OCI-LY3 (cell line): ENCODE data around the gene NSD1.

ENCODE experiments used
- H2AFZ ChIP-seq: fragments of 200-600, 300-600 bp; shearing (Covaris generic); 2 replicates; pipeline ENCODE4 v1.6.0; 2014; ENCODE audit warnings: antibody characterized with exemption, low read depth, low read length
- H3K27ac ChIP-seq: fragments of 200-600, 300-600 bp; sonication (generic); 2 replicates; pipeline ENCODE4 v1.5.1; 2014; ENCODE audit warnings: mild to moderate bottlenecking, low read length, moderate library complexity, mixed read lengths
- H3K27me3 ChIP-seq: fragments of 200-600, 300-600 bp; sonication (generic); 2 replicates; pipeline ENCODE4 v1.6.1; 2014; ENCODE audit warnings: low read depth, low read length, mixed read lengths
- H3K36me3 ChIP-seq: fragments of 200-600, 300-600 bp; sonication (generic); replicated peaks from 2 replicates; pipeline ENCODE3; 2014; ENCODE audit warnings: low read depth, low read length, mixed read lengths
- H3K4me1 ChIP-seq: fragments of 300-600, 200-600 bp; sonication (generic); 2 replicates; pipeline ENCODE4 v1.6.1; 2014; ENCODE audit warnings: low read length, mixed read lengths
- H3K4me2 ChIP-seq: fragments of 200-600, 300-600 bp; sonication (generic); 2 replicates; pipeline ENCODE4 v1.6.1; 2014; ENCODE audit warnings: low read length, mixed read lengths
- H3K4me3 ChIP-seq: fragments of 300-600, 200-600 bp; sonication (generic); 2 replicates; pipeline ENCODE4 v1.5.1; 2014; ENCODE audit warnings: antibody characterized with exemption, mild to moderate bottlenecking, low read length, moderate library complexity
- H3K79me2 ChIP-seq: fragments of 300-600, 200-600 bp; shearing (Covaris generic); 2 replicates; pipeline ENCODE4 v1.6.1; 2014; ENCODE audit warnings: mild to moderate bottlenecking, low read length, mixed read lengths
- H3K9ac ChIP-seq: fragments of 300-600, 200-600 bp; shearing (Covaris generic); 2 replicates; pipeline ENCODE4 v1.6.0; 2014; ENCODE audit warnings: mild to moderate bottlenecking, low read length, moderate library complexity
- H3K9me3 ChIP-seq: fragments of 200-600, 300-600 bp; shearing (Covaris generic); 2 replicates; pipeline ENCODE4 v1.6.1; 2014; ENCODE audit warnings: low read length, mixed read lengths; ENCODE audit not compliant: insufficient read depth
- H4K20me1 ChIP-seq: fragments of 200-600, 300-600 bp; sonication (generic); 2 replicates; pipeline ENCODE4 v1.6.1; 2016; ENCODE audit warnings: low read length, mixed read lengths; ENCODE audit not compliant: insufficient read depth
- EZH2phosphoT487 ChIP-seq: fragments of 200-600 bp; shearing (Covaris generic); IDR thresholded peaks from 2 replicates; pipeline ENCODE4 v1.6.1; 2018; ENCODE audit warnings: antibody characterized with exemption, mixed run types, low read depth
- TF ChIP-seq, protein P1 (sequence below): fragments of 200-600, 300-600 bp; sonication (generic); IDR thresholded peaks from 2 replicates; pipeline ENCODE4 v1.5.1; 2014; ENCODE audit warnings: antibody characterized with exemption, low read length, low read depth

Gene NSD1

DNA sequence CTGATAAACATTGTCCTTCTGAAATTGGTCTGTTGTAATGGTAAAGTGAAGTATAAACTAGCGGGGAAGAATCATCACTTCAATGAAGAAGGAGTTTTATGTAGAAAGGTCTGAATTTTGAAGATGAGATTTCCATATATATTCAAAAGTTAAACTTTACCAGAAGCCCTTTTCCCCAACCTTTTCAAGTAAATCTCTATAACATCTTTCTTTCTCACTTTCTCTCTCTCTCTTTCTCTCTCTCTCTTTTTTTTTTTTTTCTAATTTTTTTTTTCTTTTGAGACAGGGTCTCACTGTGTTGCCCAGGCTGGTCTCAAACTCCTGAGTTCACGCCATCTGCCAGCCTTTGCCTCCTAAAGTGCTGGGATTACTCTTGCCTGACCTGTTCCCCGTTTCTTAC is 78.7 kb downstream of the NSD1 start:
- peaks cover 52% of the 10 kb centered on the region for H3K36me3 ChIP-seq
- no peaks in the 10 kb centered on the region for H3K4me1 ChIP-seq
- H3K4me2 ChIP-seq: no peak overlapping the region
- H4K20me1 ChIP-seq: peaks cover 15% of the 10 kb centered on the region; the same call in 1 of the 2 replicates
- peaks cover 64% of the 10 kb centered on the region for H3K79me2 ChIP-seq
- no peak overlapping the region for H3K4me3 ChIP-seq
- H3K9ac ChIP-seq: no peak overlapping the region
- H3K27me3 ChIP-seq: no peaks in the 10 kb centered on the region
- no peak overlapping the region for H2AFZ ChIP-seq
- TF ChIP-seq, protein P1, sequence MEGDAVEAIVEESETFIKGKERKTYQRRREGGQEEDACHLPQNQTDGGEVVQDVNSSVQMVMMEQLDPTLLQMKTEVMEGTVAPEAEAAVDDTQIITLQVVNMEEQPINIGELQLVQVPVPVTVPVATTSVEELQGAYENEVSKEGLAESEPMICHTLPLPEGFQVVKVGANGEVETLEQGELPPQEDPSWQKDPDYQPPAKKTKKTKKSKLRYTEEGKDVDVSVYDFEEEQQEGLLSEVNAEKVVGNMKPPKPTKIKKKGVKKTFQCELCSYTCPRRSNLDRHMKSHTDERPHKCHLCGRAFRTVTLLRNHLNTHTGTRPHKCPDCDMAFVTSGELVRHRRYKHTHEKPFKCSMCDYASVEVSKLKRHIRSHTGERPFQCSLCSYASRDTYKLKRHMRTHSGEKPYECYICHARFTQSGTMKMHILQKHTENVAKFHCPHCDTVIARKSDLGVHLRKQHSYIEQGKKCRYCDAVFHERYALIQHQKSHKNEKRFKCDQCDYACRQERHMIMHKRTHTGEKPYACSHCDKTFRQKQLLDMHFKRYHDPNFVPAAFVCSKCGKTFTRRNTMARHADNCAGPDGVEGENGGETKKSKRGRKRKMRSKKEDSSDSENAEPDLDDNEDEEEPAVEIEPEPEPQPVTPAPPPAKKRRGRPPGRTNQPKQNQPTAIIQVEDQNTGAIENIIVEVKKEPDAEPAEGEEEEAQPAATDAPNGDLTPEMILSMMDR: no peak
- TF ChIP-seq EZH2phosphoT487: no peak
- no peaks in the 10 kb centered on the region for H3K9me3 ChIP-seq
- H3K27ac ChIP-seq: no peak overlapping the region

DNA sequence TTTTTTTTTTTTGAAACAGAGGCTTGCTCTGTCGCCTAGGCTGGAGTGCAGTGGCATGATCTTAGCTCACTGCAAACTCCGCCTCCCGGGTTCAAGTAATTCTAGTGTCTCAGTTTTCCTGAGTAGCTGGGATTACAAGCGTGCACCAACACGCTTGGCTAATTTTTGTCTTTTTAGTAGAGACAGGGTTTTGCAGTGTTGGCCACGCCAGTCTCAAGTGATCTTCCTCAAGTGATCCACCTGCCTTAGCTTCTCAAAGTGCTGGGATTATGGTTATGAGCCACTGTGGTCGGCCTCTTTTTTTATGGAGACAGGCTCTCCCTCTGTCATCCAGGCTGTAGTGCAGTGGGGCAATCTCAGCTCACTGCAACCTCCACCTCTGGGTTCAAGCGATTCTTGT is 87.0 kb downstream of the NSD1 start:
- Histone ChIP-seq H3K36me3 (peaks cover 12% of the 10 kb centered on the region), H4K20me1 (peaks cover 34% of the 10 kb centered on the region), H3K79me2 (peaks cover 98% of the 10 kb centered on the region), H3K27ac (no peak overlapping the region), H3K9me3 (no peaks in the 10 kb centered on the region), H3K4me3 (no peak overlapping the region), H3K4me1 (no peaks in the 10 kb centered on the region), H3K4me2 (no peak overlapping the region), H3K9ac (no peak overlapping the region), H2AFZ (no peak overlapping the region), H3K27me3 (no peaks in the 10 kb centered on the region)
- TF ChIP-seq, protein P1: no peak
- no peak for TF ChIP-seq EZH2phosphoT487

DNA sequence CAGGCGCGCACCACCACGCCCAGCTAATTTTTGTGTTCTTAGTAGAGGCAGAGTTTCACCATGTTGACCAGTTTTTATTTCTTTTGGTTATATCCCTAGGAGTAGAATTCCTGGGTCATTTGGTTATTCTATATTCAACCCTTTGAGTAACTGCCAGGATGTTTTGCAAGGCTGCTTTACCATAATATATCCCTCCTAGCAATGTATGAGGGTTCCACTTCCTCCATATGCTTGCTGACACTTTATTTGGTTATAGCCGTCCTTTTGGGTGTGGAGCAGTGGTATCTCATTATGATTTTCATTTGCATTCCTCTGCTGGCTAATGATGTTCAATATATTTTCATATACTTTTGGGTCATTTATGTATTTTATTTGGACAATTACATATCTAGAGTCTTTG is 88.7 kb downstream of the NSD1 start:
- H3K4me1 ChIP-seq: no peaks in the 10 kb centered on the region
- H3K4me2 ChIP-seq: no peak overlapping the region
- no peaks in the 10 kb centered on the region for H3K9me3 ChIP-seq
- TF ChIP-seq EZH2phosphoT487: no peak
- TF ChIP-seq, protein P1: no peak
- H3K27me3 ChIP-seq: no peaks in the 10 kb centered on the region
- H3K79me2 ChIP-seq: peaks cover 98% of the 10 kb centered on the region
- no peak overlapping the region for H3K27ac ChIP-seq
- no peak overlapping the region for H2AFZ ChIP-seq
- no peak overlapping the region for H3K4me3 ChIP-seq
- H3K36me3 ChIP-seq: peaks cover 9% of the 10 kb centered on the region
- H4K20me1 ChIP-seq: peaks cover 31% of the 10 kb centered on the region
- H3K9ac ChIP-seq: no peak overlapping the region

DNA sequence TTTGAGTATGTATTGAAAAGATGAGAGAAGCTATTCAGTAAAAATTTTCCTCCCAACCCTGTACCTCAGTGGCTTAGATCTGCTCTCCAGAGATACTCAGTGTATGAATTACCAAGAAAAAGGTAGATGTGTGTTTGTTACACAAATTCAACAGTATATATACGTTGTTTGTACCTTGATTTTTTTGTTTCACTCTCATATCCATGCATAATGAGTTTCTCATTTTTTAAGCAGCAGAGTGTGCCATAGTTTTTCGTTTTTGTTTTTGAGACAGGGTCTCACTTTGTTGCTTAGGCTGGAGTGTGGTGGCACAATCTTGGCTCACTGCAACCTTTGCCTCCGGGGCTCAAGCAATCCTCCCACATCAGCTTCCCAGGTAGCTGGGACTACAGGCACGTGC is 92.2 kb downstream of the NSD1 start:
- H3K79me2 ChIP-seq: peaks cover 98% of the 10 kb centered on the region
- H4K20me1 ChIP-seq: peaks cover 33% of the 10 kb centered on the region
- H3K9me3 ChIP-seq: no peaks in the 10 kb centered on the region
- no peak overlapping the region for H3K9ac ChIP-seq
- H3K4me2 ChIP-seq: no peak overlapping the region
- no peak overlapping the region for H3K27ac ChIP-seq
- H3K4me1 ChIP-seq: no peaks in the 10 kb centered on the region
- no peaks in the 10 kb centered on the region for H3K27me3 ChIP-seq
- peaks cover 17% of the 10 kb centered on the region for H3K36me3 ChIP-seq
- no peak for TF ChIP-seq EZH2phosphoT487
- H2AFZ ChIP-seq: no peak overlapping the region
- no peak overlapping the region for H3K4me3 ChIP-seq

DNA sequence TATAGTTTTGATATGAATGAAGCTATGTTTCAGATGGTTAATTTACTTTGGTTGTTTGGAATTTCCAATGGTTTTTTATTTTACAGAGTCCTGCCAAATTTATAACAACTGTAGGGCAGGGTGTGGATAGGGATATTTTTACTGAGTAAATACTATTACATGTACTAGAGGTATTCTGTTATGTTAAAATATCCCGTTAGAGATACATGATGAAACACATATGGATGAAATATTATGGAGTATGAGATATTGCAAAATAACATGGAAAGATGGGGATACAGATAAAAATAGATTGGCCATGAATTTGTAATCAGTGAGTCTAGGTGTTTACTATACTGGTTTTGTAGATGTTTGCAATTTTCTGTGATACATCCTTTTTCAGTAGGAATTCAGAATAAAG is 93.3 kb downstream of the NSD1 start:
- H4K20me1 ChIP-seq: peaks cover 33% of the 10 kb centered on the region
- no peak overlapping the region for H3K9ac ChIP-seq
- no peaks in the 10 kb centered on the region for H3K4me1 ChIP-seq
- H3K36me3 ChIP-seq: peaks cover 12% of the 10 kb centered on the region
- H3K4me3 ChIP-seq: no peak overlapping the region
- H3K27me3 ChIP-seq: no peaks in the 10 kb centered on the region
- H3K4me2 ChIP-seq: no peak overlapping the region
- TF ChIP-seq, protein P1: no peak
- TF ChIP-seq EZH2phosphoT487: no peak
- no peak overlapping the region for H3K27ac ChIP-seq
- peaks cover 96% of the 10 kb centered on the region for H3K79me2 ChIP-seq
- no peak overlapping the region for H2AFZ ChIP-seq
- no peaks in the 10 kb centered on the region for H3K9me3 ChIP-seq
